Testis (tissue), 2 donors: Measurements from ENCODE around the gene CTSD.

Experiments
- CTCF ChIP-seq, 3 experiments: fragments of 450-650 bp in 2 of 3; fragments of 200-600 bp in 1 of 3; sonication (generic) in 1 of 3; IDR thresholded peaks; one replicate each; pipeline ENCODE4 v1.5.1; 2016 to 2019; ENCODE audit warnings: antibody characterized with exemption in 3 of 3, mild to moderate bottlenecking in 2 of 3, moderate library complexity in 1 of 3
- POLR2A ChIP-seq: fragments of 450-650 bp; IDR thresholded peaks from one replicate; pipeline ENCODE4 v1.6.1; 2017; ENCODE audit warnings: antibody characterized with exemption, mild to moderate bottlenecking, moderate library complexity

GRCh38 chr11:1771273-1771672, 7.5 kb upstream of the CTSD start:
- no peak for TF ChIP-seq CTCF (IDR thresholded peaks at IDR 0.05)
- no peak for TF ChIP-seq POLR2A
